Measurements from ENCODE around the gene MAP6D1. TPM values are rescaled to one million over a fixed set of nuclear protein-coding genes. Genes with fewer than 3 reads are reported as not detected.

The MAP6D1 gene
- total RNA-seq, 1 experiment from 2014 or later: 7.1 TPM

DNA sequence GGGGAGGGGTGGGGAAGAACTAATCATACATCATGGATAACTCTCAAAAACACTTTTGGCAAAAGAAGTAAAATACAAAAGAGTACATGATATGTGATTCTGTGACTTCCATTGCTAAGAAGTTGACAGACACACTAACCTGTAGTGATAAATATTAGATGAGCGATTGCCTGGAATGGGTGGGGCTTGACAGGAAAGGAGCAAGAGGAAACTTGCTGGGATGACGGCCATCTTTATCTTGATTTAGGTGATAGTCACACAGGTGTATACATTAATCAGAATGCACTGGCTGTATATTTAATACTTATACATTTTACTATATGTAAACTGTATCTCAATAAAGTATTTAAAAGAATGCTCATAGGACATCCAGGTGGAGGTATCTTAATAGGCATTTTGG, 46.2 kb upstream of the MAP6D1 start:
- Histone ChIP-seq H3K79me1 (ENCODE audit: insufficient read depth, low read depth, low read length, poor library complexity, severe bottlenecking) (peaks cover 7% of the 10 kb centered on the region), H4K8ac (replicated peaks; ENCODE audit: insufficient read length, low read depth, low read length) (no peak overlapping the region), H4K91ac (ENCODE audit: insufficient read length, low read depth, low read length) (no peak overlapping the region), H3K4me1 (ENCODE audit: insufficient read depth, low read length) (no peaks in the 10 kb centered on the region), H2BK20ac (ENCODE audit: low read depth, low read length, poor library complexity, severe bottlenecking) (no peak overlapping the region), H3K27me3 (ENCODE audit: insufficient read depth, low read length) (no peaks in the 10 kb centered on the region), H3K4ac (ENCODE audit: low read depth, low read length) (no peak overlapping the region), H3K18ac (ENCODE audit: insufficient read length, low read depth, low read length) (no peak overlapping the region), H3K79me2 (ENCODE audit: insufficient read depth, low read length) (peaks cover 15% of the 10 kb centered on the region; the same call in 1 of the 2 replicates), H2BK120ac (ENCODE audit: low read depth, low read length, poor library complexity, severe bottlenecking) (no peak overlapping the region), H2BK5ac (ENCODE audit: insufficient read length, low read length) (no peak overlapping the region), H3K23me2 (ENCODE audit: insufficient read length, low read depth, low read length, poor library complexity, severe bottlenecking) (no peaks in the 10 kb centered on the region), H3K56ac (ENCODE audit: insufficient read length, low read depth, low read length) (no peak overlapping the region), H3K14ac (ENCODE audit: insufficient read depth, low read length) (no peak overlapping the region), H3K9ac (ENCODE audit: extremely low read depth, insufficient read length, low read length) (no peak overlapping the region), H2AFZ (ENCODE audit: low read length) (no peak overlapping the region), H3K27ac (ENCODE audit: insufficient read length, low read depth, low read length) (no peak overlapping the region), H2AK5ac (ENCODE audit: insufficient read length, low read length) (no peak overlapping the region), H4K20me1 (ENCODE audit: control insufficient read depth, insufficient read depth, insufficient read length) (no peaks in the 10 kb centered on the region), H3K4me2 (ENCODE audit: insufficient read depth, insufficient read length, low read length) (no peak overlapping the region), H3K9me3 (ENCODE audit: control insufficient read depth, low read depth, low read length) (no peaks in the 10 kb centered on the region), H2BK12ac (ENCODE audit: insufficient read length, low read depth, low read length) (no peak overlapping the region), H4K5ac (ENCODE audit: insufficient read length, low read depth, low read length) (no peak overlapping the region), H3T11ph (ENCODE audit: low read length) (no peak overlapping the region), H3K23ac (ENCODE audit: insufficient read length, low read depth, low read length) (no peak overlapping the region), H2BK15ac (ENCODE audit: low read depth, low read length) (no peak overlapping the region)
- no peaks in the 10 kb centered on the region for H3K27me3 Mint-ChIP-seq (ENCODE audit: low read depth)
- no CpG with 5 or more reads among the region's 2 CpGs for WGBS (ENCODE audit: extremely low coverage, insufficient read length, low lambda C conversion rate)
- H3K4me1 Mint-ChIP-seq: no peaks in the 10 kb centered on the region
- DNase-seq: no peak
- no peaks in the 10 kb centered on the region for H3K9me3 Mint-ChIP-seq
- H3K27ac Mint-ChIP-seq: no peak overlapping the region
- TF ChIP-seq, protein P1, sequence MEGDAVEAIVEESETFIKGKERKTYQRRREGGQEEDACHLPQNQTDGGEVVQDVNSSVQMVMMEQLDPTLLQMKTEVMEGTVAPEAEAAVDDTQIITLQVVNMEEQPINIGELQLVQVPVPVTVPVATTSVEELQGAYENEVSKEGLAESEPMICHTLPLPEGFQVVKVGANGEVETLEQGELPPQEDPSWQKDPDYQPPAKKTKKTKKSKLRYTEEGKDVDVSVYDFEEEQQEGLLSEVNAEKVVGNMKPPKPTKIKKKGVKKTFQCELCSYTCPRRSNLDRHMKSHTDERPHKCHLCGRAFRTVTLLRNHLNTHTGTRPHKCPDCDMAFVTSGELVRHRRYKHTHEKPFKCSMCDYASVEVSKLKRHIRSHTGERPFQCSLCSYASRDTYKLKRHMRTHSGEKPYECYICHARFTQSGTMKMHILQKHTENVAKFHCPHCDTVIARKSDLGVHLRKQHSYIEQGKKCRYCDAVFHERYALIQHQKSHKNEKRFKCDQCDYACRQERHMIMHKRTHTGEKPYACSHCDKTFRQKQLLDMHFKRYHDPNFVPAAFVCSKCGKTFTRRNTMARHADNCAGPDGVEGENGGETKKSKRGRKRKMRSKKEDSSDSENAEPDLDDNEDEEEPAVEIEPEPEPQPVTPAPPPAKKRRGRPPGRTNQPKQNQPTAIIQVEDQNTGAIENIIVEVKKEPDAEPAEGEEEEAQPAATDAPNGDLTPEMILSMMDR (conservative IDR thresholded peaks at IDR 0.05): no peak
- peaks cover 7 to 20% (median 17%) of the 10 kb centered on the region in 3 experiments; a peak in 6 of 7 replicates for H3K36me3 Mint-ChIP-seq (ENCODE audit: insufficient read depth in 1 of 3, low read depth in 3 of 3)
- H3K4me3 Mint-ChIP-seq: no peak overlapping the region

Measured in H9 (cell line).